ENCODE measurements around the gene OR2B2. TPM values are rescaled to one million over a fixed set of nuclear protein-coding genes. Genes with fewer than 3 reads are reported as not detected.
"Not testable (repeated sequence)": the region's sequence is repeated elsewhere in the genome, so short reads cannot be mapped to it uniquely, and the experiment has no call there.

The OR2B2 gene
- not detected in 2 replicates for total RNA-seq

GRCh38 chr6:27911956-27912446 lies at the start of gene OR2B2:
TSS of gene OR2B2 (minus strand) at chr6:27912396. CDS start at chr6:27912319, 77 bp downstream.
- H3K4me3 ChIP-seq (ENCODE audit: low read depth, low read length), result no peak within 1 kb of the TSS
- DNase-seq (ENCODE audit: low read depth), result no peak
- TF ChIP-seq CTCF (conservative IDR thresholded peaks at IDR 0.05; ENCODE audit: low read depth, low read length), result no peak

DNA sequence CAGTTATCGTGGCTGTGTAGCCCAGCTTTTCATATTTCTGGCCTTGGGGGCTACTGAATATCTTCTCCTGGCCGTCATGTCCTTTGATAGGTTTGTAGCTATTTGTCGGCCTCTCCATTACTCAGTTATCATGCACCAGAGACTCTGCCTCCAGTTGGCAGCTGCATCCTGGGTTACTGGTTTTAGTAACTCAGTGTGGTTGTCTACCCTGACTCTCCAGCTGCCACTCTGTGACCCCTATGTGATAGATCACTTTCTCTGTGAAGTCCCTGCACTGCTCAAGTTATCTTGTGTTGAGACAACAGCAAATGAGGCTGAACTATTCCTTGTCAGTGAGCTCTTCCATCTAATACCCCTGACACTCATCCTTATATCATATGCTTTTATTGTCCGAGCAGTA lies 45.3 kb upstream of the OR2B2 start:
- no peak for TF ChIP-seq CTCF (conservative IDR thresholded peaks at IDR 0.05; ENCODE audit: low read depth, low read length)
- no peak overlapping the region for H3K4me3 ChIP-seq (ENCODE audit: low read depth, low read length)
- no peak for DNase-seq (ENCODE audit: low read depth)

DNA sequence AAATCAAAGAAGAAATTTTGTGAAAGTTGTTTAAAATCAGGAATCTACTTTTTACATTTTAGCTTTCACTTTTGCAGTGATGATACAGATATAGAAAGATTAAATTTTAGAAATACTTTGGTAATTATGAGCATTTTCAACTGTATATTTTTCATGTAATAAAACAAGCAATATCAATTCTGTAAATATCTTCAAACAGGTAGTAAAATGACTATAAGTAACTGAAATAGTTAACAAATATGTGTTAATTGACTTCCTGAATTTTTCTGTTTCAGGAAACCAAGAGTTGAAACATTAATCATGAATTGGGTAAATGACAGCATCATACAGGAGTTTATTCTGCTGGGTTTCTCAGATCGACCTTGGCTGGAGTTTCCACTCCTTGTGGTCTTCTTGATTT lies 44.7 kb upstream of the OR2B2 start, which contains the start of gene OR2B6:
Gene OR2B6, plus strand, starts transcription at position 301 of the 400 bp plus-strand sequence. Its CDS starts 0 bp downstream, at position 301.
- no peak for TF ChIP-seq CTCF (conservative IDR thresholded peaks at IDR 0.05; ENCODE audit: low read depth, low read length)
- DNase-seq (ENCODE audit: low read depth), result no peak
- H3K4me3 ChIP-seq (ENCODE audit: low read depth, low read length), result no peak within 1 kb of the TSS

DNA sequence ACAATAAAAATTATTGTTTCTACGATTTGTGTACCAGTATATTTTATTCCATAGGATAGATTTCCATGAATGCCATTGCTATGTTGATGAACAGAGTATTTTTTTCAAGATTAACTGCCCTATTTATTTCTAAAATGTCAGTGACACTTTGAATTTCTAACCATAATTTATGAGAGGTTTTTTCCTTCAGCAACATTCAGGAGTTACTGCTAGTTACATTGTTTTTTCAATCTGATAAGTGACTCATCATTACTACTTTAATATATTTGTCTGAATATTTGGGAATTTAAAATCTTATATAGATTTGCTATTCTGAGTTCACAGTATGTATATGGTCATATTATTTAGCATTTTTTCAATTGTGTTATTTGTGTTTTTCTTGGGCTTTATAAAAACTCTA lies 38.8 kb upstream of the OR2B2 start:
- DNase-seq (ENCODE audit: low read depth), result no peak
- TF ChIP-seq CTCF (conservative IDR thresholded peaks at IDR 0.05; ENCODE audit: low read depth, low read length), result no peak
- H3K4me3 ChIP-seq (ENCODE audit: low read depth, low read length), result no peak overlapping the region

- no peak for DNase-seq (ENCODE audit: low read depth)
- no peak overlapping the region for H3K4me3 ChIP-seq (ENCODE audit: low read depth, low read length)
- no peak for TF ChIP-seq CTCF (conservative IDR thresholded peaks at IDR 0.05; ENCODE audit: low read depth, low read length)
Measured at GRCh38 chr6:27948237-27948636, 36.0 kb upstream of the OR2B2 start.

DNA sequence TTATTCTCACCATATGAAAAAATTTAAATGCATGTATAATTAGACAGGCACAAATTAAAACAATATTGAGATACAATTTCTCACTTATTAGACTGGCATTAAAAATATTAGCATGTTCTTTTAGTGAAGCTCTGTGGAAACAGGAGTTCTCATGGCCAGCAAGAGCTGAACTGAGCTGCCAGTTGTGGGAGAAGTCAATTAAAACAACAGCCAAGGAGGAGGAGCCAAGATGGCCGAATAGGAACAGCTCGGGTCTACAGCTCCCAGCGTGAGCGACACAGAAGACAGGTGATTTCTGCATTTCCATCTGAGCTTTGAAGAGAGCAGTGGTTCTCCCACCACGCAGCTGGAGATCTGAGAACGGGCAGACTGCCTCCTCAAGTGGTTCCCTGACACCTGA lies 30.9 kb upstream of the OR2B2 start:
- not testable (repeated sequence) for DNase-seq (ENCODE audit: low read depth)

DNA sequence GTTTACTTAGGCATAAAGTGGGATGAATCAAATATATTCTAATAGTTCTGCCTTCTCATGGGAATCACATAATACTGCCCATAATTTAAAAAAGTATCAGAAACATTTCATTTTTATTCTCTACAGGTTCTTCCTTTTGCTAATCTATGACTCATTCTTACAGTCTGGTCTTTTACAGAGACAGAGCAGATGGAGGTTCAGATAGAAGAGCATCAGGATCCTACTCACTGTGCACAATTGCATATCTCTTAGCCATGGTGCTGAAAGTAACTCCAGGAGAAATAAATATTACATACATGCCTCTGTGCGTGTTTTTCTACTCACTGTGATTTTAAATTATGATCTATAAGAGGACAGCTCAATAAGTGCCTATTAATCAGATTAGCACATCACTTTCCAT lies 28.6 kb upstream of the OR2B2 start:
- no peak for TF ChIP-seq CTCF (conservative IDR thresholded peaks at IDR 0.05; ENCODE audit: low read depth, low read length)

More for the DNA sequence above, 30.9 kb upstream of the OR2B2 start:
- H3K4me3 ChIP-seq (ENCODE audit: low read depth, low read length), result not testable (repeated sequence)

More for the DNA sequence above, 28.6 kb upstream of the OR2B2 start:
- no peak for DNase-seq (ENCODE audit: low read depth)
- no peak overlapping the region for H3K4me3 ChIP-seq (ENCODE audit: low read depth, low read length)

Data from epithelial cell of proximal tubule (primary cell).